ENCODE results near the gene NCLN. TPM values are rescaled to one million over a fixed set of nuclear protein-coding genes. Genes with fewer than 3 reads are reported as not detected.

NCLN gene
- total RNA-seq, 4 donors from 2014 or later: 65.4 to 142 (median 102) TPM

- DNase-seq: no peak
- Histone ChIP-seq H3K9me3 (no peaks in the 10 kb centered on the region), H3K36me3 (no peaks in the 10 kb centered on the region), H3K4me1 (peaks cover 0 to 18% (median 1%) of the 10 kb centered on the region in 4 donors), H3K27me3 (peaks cover 3% of the 10 kb centered on the region), H3K4me3 (no peak overlapping the region), H3K27ac (no peak overlapping the region)
- in situ Hi-C loops (cut with MboI; ENCODE audit: low pct_ligation_motif_present in 1 of 4, low pct_unique_long_range_greater_than_20kb in 1 of 4, low sequenced_read_pairs in 3 of 4): no loop called here
- WGBS, 2 donors (ENCODE audit: low coverage in 1 of 2): 69 to 80% methylated on average over 14 to 15 of the region's 15 CpGs
- intact Hi-C loops (cut with DNase I; ENCODE audit: low total_unique reads): no loop called here
- TF ChIP-seq POLR2A (IDR thresholded peaks at IDR 0.05): no peak
- TF ChIP-seq POLR2AphosphoS5 (IDR thresholded peaks at IDR 0.05): no peak
- no peak for TF ChIP-seq CTCF (IDR thresholded peaks at IDR 0.05)
- TF ChIP-seq EP300 (IDR thresholded peaks at IDR 0.05; ENCODE audit: low read depth): no peak
Measured at GRCh38 chr19:3138268-3138667, 47.5 kb upstream of the NCLN start.

DNA sequence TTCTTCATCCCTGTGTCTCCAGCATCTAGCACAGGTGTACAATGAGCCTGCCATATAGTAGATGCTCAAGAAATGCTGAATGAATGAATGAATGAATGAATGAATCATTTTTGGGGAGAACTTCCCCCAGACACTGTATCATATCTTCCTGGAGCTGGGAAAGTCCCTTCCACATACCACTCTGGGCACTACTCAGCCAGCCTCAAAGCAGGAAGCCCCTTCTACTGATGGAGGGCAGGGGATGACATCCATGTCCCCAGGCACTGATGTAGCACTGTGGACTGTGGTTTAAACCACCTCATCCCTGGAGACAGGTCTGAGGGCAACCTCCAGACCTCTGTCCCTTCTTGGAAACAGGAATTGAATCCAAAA, 45.1 kb upstream of the NCLN start:
- in situ Hi-C loops (cut with MboI; ENCODE audit: low pct_ligation_motif_present in 1 of 4, low pct_unique_long_range_greater_than_20kb in 1 of 4, low sequenced_read_pairs in 3 of 4) (no loop called here), intact Hi-C loops (cut with DNase I; ENCODE audit: low total_unique reads) (no loop called here)
- H3K4me1 ChIP-seq: peaks cover 0 to 12% (median 1%) of the 10 kb centered on the region in 4 donors
- no peaks in the 10 kb centered on the region for H3K9me3 ChIP-seq
- no peak for DNase-seq
- H3K36me3 ChIP-seq: no peaks in the 10 kb centered on the region
- no peak overlapping the region for H3K4me3 ChIP-seq
- no peak overlapping the region for H3K27ac ChIP-seq
- peaks cover 3% of the 10 kb centered on the region for H3K27me3 ChIP-seq
- no peak for TF ChIP-seq POLR2AphosphoS5 (IDR thresholded peaks at IDR 0.05)
- no peak for TF ChIP-seq CTCF (IDR thresholded peaks at IDR 0.05)
- TF ChIP-seq EP300 (IDR thresholded peaks at IDR 0.05; ENCODE audit: low read depth): no peak
- no peak for TF ChIP-seq POLR2A (IDR thresholded peaks at IDR 0.05)

- TF ChIP-seq POLR2AphosphoS5 (IDR thresholded peaks at IDR 0.05) (peak in 1 of 3 donors; percentile 1), POLR2A (IDR thresholded peaks at IDR 0.05) (no peak)
- peak overlapping the region; percentile 55 to 70 (median 64) for H3K27ac ChIP-seq
Measured at GRCh38 chr19:3142292-3142670, 43.4 kb upstream of the NCLN start.

GRCh38 chr19:3142781-3143337, 42.9 kb upstream of the NCLN start:
- H3K27ac ChIP-seq: peak overlapping the region; percentile 55 to 70 (median 64)
- H3K36me3 ChIP-seq: no peaks in the 10 kb centered on the region

More at GRCh38 chr19:3142292-3142670, 43.4 kb upstream of the NCLN start:
- no peak for DNase-seq
- WGBS, 2 donors (ENCODE audit: low coverage in 1 of 2): 28 to 51% methylated on average over 5 to 6 of the region's 6 CpGs
- Histone ChIP-seq H3K9me3 (no peaks in the 10 kb centered on the region), H3K4me1 (peaks cover 0 to 10% (median 0%) of the 10 kb centered on the region in 4 donors), H3K4me3 (no peak overlapping the region), H3K27me3 (no peaks in the 10 kb centered on the region), H3K36me3 (no peaks in the 10 kb centered on the region)
- in situ Hi-C loops (cut with MboI; ENCODE audit: low pct_ligation_motif_present in 1 of 4, low pct_unique_long_range_greater_than_20kb in 1 of 4, low sequenced_read_pairs in 3 of 4) (no loop called here), intact Hi-C loops (cut with DNase I; ENCODE audit: low total_unique reads) (no loop called here)

More at GRCh38 chr19:3142781-3143337, 42.9 kb upstream of the NCLN start:
- intact Hi-C loops (cut with DNase I; ENCODE audit: low total_unique reads): no loop called here
- no peak for DNase-seq
- WGBS, 2 donors (ENCODE audit: low coverage in 1 of 2): 61 to 69% methylated on average over 8 to 11 of the region's 11 CpGs
- in situ Hi-C loops (cut with MboI; ENCODE audit: low pct_ligation_motif_present in 1 of 4, low pct_unique_long_range_greater_than_20kb in 1 of 4, low sequenced_read_pairs in 3 of 4): no loop called here
- Histone ChIP-seq H3K9me3 (no peaks in the 10 kb centered on the region), H3K4me1 (peaks cover 0 to 10% (median 0%) of the 10 kb centered on the region in 4 donors), H3K4me3 (no peak overlapping the region), H3K27me3 (no peaks in the 10 kb centered on the region)
- TF ChIP-seq POLR2A (IDR thresholded peaks at IDR 0.05) (no peak), CTCF (IDR thresholded peaks at IDR 0.05) (no peak), POLR2AphosphoS5 (IDR thresholded peaks at IDR 0.05) (no peak), EP300 (IDR thresholded peaks at IDR 0.05; ENCODE audit: low read depth) (no peak)

Measured in transverse colon (tissue), 4 donors.